ENCODE measurements around the gene SULT4A1. TPM values are rescaled to one million over a fixed set of nuclear protein-coding genes. Genes with fewer than 3 reads are reported as not detected.

Gene SULT4A1
- total RNA-seq, 1 experiment from 2014 or later, result 8.4 TPM

DNA sequence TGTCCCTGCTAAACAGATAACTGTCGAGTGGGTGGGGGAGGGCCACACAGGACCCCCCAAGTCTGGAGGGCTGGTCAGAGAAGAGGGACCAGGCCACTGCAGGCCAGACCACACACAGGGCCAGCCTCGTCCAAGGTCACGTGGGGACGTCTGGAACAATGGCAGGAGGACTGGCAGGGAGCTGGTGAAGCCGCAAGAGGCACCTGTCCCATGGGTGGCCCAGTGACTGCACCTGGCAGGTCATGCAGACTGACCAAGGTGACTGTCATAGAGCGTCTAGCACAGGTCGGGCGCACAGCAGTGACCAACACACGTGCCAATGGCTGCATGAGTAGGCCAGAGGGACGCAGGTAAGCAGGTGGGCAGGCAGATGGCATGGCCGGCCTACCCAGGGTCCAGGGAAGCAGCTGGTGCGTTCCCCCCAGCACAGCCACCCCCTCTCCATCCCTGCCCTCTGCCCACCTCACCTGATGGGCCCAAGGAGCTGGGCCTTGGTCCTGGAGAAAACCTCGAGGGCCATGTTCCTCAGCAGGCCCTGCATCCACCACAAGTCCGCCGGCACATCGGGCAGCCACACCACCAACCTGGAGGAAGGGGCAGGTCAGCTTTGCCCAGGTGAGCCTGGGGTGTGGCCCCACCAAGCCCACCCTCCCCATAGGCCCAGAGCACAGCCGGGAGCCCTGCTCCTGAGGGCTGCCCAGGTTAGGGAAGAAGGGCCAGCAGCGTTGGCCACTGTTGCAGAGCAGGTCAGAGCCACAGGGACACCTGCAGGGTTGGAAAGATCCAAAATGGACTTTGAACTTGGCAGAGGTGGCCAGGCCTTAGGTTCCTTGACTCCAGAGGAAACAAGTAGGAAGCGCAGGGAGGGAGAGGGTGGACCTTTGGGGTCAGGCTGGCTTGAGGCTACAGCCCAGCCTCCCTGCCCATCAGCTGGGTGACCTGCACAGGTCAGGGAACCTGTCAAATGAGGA lies 19.1 kb upstream of the SULT4A1 start:
- Histone ChIP-seq H2AFZ (ENCODE audit: low read depth, low read length, poor library complexity, severe bottlenecking) (no peak overlapping the region), H4K20me1 (ENCODE audit: insufficient read depth) (no peaks in the 10 kb centered on the region), H3K27ac (ENCODE audit: low read depth, low read length) (no peak overlapping the region), H3K9ac (ENCODE audit: low read length) (no peak overlapping the region), H3K27me3 (ENCODE audit: insufficient read depth, low read length) (no peaks in the 10 kb centered on the region), H3K4me3 (replicated peaks in 1 of 2; ENCODE audit: low read depth in 1 of 2, low read length in 2 of 2) (no peak overlapping the region), H3K9me3 (ENCODE audit: control insufficient read depth in 1 of 2, insufficient read depth in 1 of 2, low read depth in 1 of 2, low read length in 2 of 2) (no peaks in the 10 kb centered on the region), H3K36me3 (ENCODE audit: control insufficient read depth in 1 of 2, insufficient read depth in 2 of 2, low read length in 2 of 2) (no peaks in the 10 kb centered on the region), H3K4me1 (ENCODE audit: control insufficient read depth in 1 of 2, insufficient read depth in 2 of 2, low read length in 2 of 2) (peaks cover 0 to 7% of the 10 kb centered on the region in 2 experiments; a peak in 1 of 4 replicates), H3K4me2 (ENCODE audit: low read length) (no peak overlapping the region), H3K9me2 (ENCODE audit: insufficient read depth) (no peaks in the 10 kb centered on the region), H3K79me2 (ENCODE audit: insufficient read depth, low read length) (no peaks in the 10 kb centered on the region)
- ATAC-seq, result no peak
- TF ChIP-seq EZH2 (IDR thresholded peaks at IDR 0.05) (no peak), SP1 (IDR thresholded peaks at IDR 0.05; ENCODE audit: low read depth) (no peak), TCF7L2 (IDR thresholded peaks at IDR 0.05; ENCODE audit: borderline replicate concordance, extremely low read depth, insufficient read depth, insufficient read length) (no peak), FOSL1 (IDR thresholded peaks at IDR 0.05; ENCODE audit: low read depth) (no peak)
- POLR2A ChIA-PET, result no interaction called here
- RAD21 ChIA-PET (ENCODE audit: low non-redundant PET in 1 of 2, low total read pairs in 2 of 2, uncharacterized antibody in 2 of 2, unreplicated experiment in 2 of 2), result no interaction called here
- BruUV-seq (replicated peaks), result no TSS peak
- CTCF ChIA-PET, result interaction anchor here (2.1 kb wide), 1 partner anchor 64 kb away, joined by 64 read pairs; no protein-coding TSS in a partner anchor
- intact Hi-C loops (cut with micrococcal nuclease), result loop anchor here (10.0 kb wide), 2 partner anchors 203 to 743 kb away; no protein-coding TSS in a partner anchor
- DNase-seq (ENCODE audit: low read depth, low spot score), result no peak

DNA sequence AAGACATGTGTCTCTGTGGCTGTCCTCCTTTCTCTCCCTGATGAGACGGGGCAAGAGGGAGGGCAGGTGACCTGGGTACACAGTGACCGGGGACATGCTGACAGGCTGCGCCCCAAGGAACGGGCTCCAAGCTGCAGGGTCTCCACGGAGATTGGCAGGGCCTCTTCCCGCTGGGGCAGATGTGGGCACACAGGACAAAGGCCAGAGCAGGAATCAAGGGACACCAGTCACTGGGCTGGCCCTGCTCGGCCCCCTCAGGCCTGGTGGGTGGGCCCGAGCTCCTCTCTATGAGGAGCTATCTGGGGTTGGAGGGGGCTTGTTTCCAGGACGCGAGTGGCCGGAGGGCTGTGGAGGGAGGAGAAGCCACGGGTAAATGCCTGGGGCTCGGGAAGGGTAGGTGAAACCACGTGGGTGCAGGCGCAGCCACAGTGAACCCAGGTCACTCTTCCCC lies 18.3 kb upstream of the SULT4A1 start:
- Histone ChIP-seq H3K36me3 (ENCODE audit: control insufficient read depth in 1 of 2, insufficient read depth in 2 of 2, low read length in 2 of 2) (no peaks in the 10 kb centered on the region), H3K27ac (ENCODE audit: low read depth, low read length) (no peak overlapping the region), H3K79me2 (ENCODE audit: insufficient read depth, low read length) (no peaks in the 10 kb centered on the region), H3K4me3 (replicated peaks in 1 of 2; ENCODE audit: low read depth in 1 of 2, low read length in 2 of 2) (no peak overlapping the region), H2AFZ (ENCODE audit: low read depth, low read length, poor library complexity, severe bottlenecking) (no peak overlapping the region), H4K20me1 (ENCODE audit: insufficient read depth) (no peaks in the 10 kb centered on the region), H3K9ac (ENCODE audit: low read length) (no peak overlapping the region), H3K4me1 (ENCODE audit: control insufficient read depth in 1 of 2, insufficient read depth in 2 of 2, low read length in 2 of 2) (peaks cover 0 to 7% of the 10 kb centered on the region in 2 experiments; a peak in 1 of 4 replicates), H3K27me3 (ENCODE audit: insufficient read depth, low read length) (no peaks in the 10 kb centered on the region), H3K9me2 (ENCODE audit: insufficient read depth) (no peaks in the 10 kb centered on the region), H3K4me2 (ENCODE audit: low read length) (no peak overlapping the region), H3K9me3 (ENCODE audit: control insufficient read depth in 1 of 2, insufficient read depth in 1 of 2, low read depth in 1 of 2, low read length in 2 of 2) (no peaks in the 10 kb centered on the region)
- CTCF ChIA-PET, result no interaction called here
- no peak for ATAC-seq
- intact Hi-C loops (cut with micrococcal nuclease), result loop anchor here (10.0 kb wide), 2 partner anchors 204 to 744 kb away; no protein-coding TSS in a partner anchor
- TF ChIP-seq SIN3A (IDR thresholded peaks at IDR 0.05; ENCODE audit: low read depth) (no peak), YY1 (IDR thresholded peaks at IDR 0.05; ENCODE audit: extremely low read depth, insufficient replicate concordance, low read depth, low read length) (no peak), EZH2phosphoT487 (IDR thresholded peaks at IDR 0.05; ENCODE audit: borderline replicate concordance) (no peak), POLR2AphosphoS5 (IDR thresholded peaks at IDR 0.05; ENCODE audit: low read depth, low read length) (no peak), CBX3 (IDR thresholded peaks at IDR 0.05; ENCODE audit: low read depth) (no peak)
- TF ChIP-seq, protein P1, sequence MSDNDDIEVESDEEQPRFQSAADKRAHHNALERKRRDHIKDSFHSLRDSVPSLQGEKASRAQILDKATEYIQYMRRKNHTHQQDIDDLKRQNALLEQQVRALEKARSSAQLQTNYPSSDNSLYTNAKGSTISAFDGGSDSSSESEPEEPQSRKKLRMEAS (IDR thresholded peaks at IDR 0.05), result no peak
- TF ChIP-seq, protein P2, sequence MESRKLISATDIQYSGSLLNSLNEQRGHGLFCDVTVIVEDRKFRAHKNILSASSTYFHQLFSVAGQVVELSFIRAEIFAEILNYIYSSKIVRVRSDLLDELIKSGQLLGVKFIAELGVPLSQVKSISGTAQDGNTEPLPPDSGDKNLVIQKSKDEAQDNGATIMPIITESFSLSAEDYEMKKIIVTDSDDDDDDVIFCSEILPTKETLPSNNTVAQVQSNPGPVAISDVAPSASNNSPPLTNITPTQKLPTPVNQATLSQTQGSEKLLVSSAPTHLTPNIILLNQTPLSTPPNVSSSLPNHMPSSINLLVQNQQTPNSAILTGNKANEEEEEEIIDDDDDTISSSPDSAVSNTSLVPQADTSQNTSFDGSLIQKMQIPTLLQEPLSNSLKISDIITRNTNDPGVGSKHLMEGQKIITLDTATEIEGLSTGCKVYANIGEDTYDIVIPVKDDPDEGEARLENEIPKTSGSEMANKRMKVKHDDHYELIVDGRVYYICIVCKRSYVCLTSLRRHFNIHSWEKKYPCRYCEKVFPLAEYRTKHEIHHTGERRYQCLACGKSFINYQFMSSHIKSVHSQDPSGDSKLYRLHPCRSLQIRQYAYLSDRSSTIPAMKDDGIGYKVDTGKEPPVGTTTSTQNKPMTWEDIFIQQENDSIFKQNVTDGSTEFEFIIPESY (IDR thresholded peaks at IDR 0.05; ENCODE audit: extremely low read depth, insufficient replicate concordance, low read length), result no peak
- no TSS peak for BruUV-seq (replicated peaks)
- DNase-seq (ENCODE audit: low read depth, low spot score), result no peak
- RAD21 ChIA-PET (ENCODE audit: low non-redundant PET in 1 of 2, low total read pairs in 2 of 2, uncharacterized antibody in 2 of 2, unreplicated experiment in 2 of 2), result no interaction called here
- POLR2A ChIA-PET, result no interaction called here

All from HCT116 (cell line).